C4-2B (cell line): ENCODE data around the gene FSTL4.

Experiments used
- H3K27ac ChIP-seq: fragments of 450-650 bp; 2 replicates; pipeline ENCODE4 v1.5.1; 2017
- CTCF ChIP-seq: fragments of 450-650 bp; conservative IDR thresholded peaks from 2 replicates; pipeline ENCODE4 v1.5.1; 2017; ENCODE audit warnings: mild to moderate bottlenecking
- ZFX ChIP-seq: fragments of 450-650 bp; IDR thresholded peaks from 2 replicates; pipeline ENCODE4 v1.6.1; 2017

FSTL4 gene

GRCh38 chr5:133599044-133599443, 13.3 kb downstream of the FSTL4 start:
- no peak for TF ChIP-seq ZFX
- no peak for TF ChIP-seq CTCF

GRCh38 chr5:133596049-133596448, 16.3 kb downstream of the FSTL4 start:
- H3K27ac ChIP-seq = no peak overlapping the region
- no peak for TF ChIP-seq ZFX
- TF ChIP-seq CTCF = no peak

More at GRCh38 chr5:133599044-133599443, 13.3 kb downstream of the FSTL4 start:
- no peak overlapping the region for H3K27ac ChIP-seq

- no peak for TF ChIP-seq ZFX
- no peak overlapping the region for H3K27ac ChIP-seq
Observed at GRCh38 chr5:133595465-133595864, 16.9 kb downstream of the FSTL4 start.

GRCh38 chr5:133589286-133589685, 23.1 kb downstream of the FSTL4 start:
- no peak overlapping the region for H3K27ac ChIP-seq
- TF ChIP-seq ZFX (no peak), CTCF (no peak; the same call in 1 of the 2 replicates)

GRCh38 chr5:133582971-133583370, 29.4 kb downstream of the FSTL4 start:
- TF ChIP-seq CTCF (no peak), ZFX (no peak)
- no peak overlapping the region for H3K27ac ChIP-seq

- no peak overlapping the region for H3K27ac ChIP-seq
- no peak for TF ChIP-seq ZFX
- no peak for TF ChIP-seq CTCF
Observed at GRCh38 chr5:133581918-133582317, 30.4 kb downstream of the FSTL4 start.

- no peak overlapping the region for H3K27ac ChIP-seq
- TF ChIP-seq ZFX (no peak), CTCF (no peak)
Observed at GRCh38 chr5:133581348-133581747, 31.0 kb downstream of the FSTL4 start.

GRCh38 chr5:133580618-133581017, 31.7 kb downstream of the FSTL4 start:
- TF ChIP-seq CTCF (no peak), ZFX (no peak)
- H3K27ac ChIP-seq = no peak overlapping the region
